ENCODE results near the gene ITPR1. TPM values are rescaled to one million over a fixed set of nuclear protein-coding genes. Genes with fewer than 3 reads are reported as not detected.

ITPR1 gene
- total RNA-seq, 1 donor from 2014 or later, result 16.3 TPM

DNA sequence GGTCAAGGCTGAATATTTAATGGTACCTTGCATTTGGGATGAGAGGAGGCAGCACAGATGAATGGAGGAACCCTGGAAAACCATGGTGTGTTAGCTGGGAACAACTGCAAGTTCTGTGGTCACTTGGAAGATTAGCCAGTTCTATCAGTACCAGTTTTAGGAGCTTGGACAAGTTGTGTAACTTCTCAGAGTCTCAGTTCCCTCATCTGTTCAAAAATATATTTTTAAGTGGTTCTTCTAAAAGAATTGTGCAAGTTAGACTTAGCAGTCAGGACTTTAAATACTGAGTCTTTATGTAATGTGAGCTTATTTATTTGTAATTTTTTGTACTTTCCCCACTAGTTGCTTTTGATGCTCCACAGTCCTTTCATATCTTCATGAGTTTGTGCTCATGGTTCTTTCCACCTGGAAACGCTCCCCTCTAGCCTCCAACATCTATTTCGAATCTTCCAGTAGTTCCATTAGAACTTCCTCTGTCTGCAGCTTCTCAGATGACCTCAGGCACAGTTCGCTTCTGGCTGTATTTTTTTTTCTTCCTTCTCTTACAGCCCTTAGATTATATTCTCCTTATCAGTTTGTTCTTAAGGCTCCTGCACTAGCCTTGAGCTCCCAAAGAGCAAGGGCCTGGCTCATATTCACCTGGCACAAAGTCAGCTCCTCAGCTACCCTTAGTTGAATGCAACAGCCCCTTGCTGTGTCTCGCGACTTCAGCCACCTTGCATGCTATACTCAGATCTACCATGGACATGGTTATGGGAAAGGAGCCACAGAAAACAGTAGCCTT, 27.1 kb downstream of the ITPR1 start:
- no peak overlapping the region for H3K4me3 ChIP-seq (ENCODE audit: low read depth, low read length)
- FAIRE-seq (no peak), DNase-seq (ENCODE audit: low read depth) (no peak)
- no peaks in the 10 kb centered on the region for H3K27me3 ChIP-seq (ENCODE audit: control insufficient read depth, insufficient read depth, low read length)
- TF ChIP-seq, protein P1, sequence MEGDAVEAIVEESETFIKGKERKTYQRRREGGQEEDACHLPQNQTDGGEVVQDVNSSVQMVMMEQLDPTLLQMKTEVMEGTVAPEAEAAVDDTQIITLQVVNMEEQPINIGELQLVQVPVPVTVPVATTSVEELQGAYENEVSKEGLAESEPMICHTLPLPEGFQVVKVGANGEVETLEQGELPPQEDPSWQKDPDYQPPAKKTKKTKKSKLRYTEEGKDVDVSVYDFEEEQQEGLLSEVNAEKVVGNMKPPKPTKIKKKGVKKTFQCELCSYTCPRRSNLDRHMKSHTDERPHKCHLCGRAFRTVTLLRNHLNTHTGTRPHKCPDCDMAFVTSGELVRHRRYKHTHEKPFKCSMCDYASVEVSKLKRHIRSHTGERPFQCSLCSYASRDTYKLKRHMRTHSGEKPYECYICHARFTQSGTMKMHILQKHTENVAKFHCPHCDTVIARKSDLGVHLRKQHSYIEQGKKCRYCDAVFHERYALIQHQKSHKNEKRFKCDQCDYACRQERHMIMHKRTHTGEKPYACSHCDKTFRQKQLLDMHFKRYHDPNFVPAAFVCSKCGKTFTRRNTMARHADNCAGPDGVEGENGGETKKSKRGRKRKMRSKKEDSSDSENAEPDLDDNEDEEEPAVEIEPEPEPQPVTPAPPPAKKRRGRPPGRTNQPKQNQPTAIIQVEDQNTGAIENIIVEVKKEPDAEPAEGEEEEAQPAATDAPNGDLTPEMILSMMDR (IDR thresholded peaks at IDR 0.05; ENCODE audit: insufficient read depth, low read length, severe bottlenecking), result no peak
- H3K36me3 ChIP-seq (ENCODE audit: control insufficient read depth, insufficient read depth, low read length), result no peaks in the 10 kb centered on the region

DNA sequence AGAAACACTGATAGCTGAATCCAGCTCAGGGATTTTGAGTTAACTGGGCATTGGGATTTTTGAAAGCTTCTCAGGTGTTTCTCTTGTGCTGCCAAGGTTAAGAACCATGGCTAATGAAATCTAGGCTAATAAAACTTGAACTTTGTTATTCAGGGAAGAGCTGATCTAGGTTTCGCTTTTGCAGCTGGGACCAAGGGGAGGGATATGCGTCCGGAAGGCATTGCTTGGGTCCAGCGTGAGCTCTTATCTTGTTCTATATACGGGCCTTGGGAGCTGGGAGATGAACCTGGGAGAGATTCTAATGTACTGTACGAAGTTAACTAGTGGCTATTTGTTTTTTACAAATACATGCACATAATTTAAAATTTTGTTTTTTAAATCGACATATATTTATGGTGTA, 29.8 kb downstream of the ITPR1 start:
- no peak overlapping the region for H3K4me3 ChIP-seq (ENCODE audit: low read depth, low read length)
- TF ChIP-seq, protein P1 (IDR thresholded peaks at IDR 0.05; ENCODE audit: insufficient read depth, low read length, severe bottlenecking), result no peak
- FAIRE-seq (no peak), DNase-seq (ENCODE audit: low read depth) (no peak)
- H3K36me3 ChIP-seq (ENCODE audit: control insufficient read depth, insufficient read depth, low read length), result no peaks in the 10 kb centered on the region
- no peaks in the 10 kb centered on the region for H3K27me3 ChIP-seq (ENCODE audit: control insufficient read depth, insufficient read depth, low read length)

GRCh38 chr3:4523710-4524698, 30.9 kb downstream of the ITPR1 start:
- TF ChIP-seq, protein P1 (IDR thresholded peaks at IDR 0.05; ENCODE audit: insufficient read depth, low read length, severe bottlenecking), result no peak
- peak; percentile 81 for DNase-seq (ENCODE audit: low read depth)
- no peaks in the 10 kb centered on the region for H3K36me3 ChIP-seq (ENCODE audit: control insufficient read depth, insufficient read depth, low read length)
- H3K27me3 ChIP-seq (ENCODE audit: control insufficient read depth, insufficient read depth, low read length), result no peaks in the 10 kb centered on the region
- no peak for FAIRE-seq
- H3K4me3 ChIP-seq (ENCODE audit: low read depth, low read length), result no peak overlapping the region

DNA sequence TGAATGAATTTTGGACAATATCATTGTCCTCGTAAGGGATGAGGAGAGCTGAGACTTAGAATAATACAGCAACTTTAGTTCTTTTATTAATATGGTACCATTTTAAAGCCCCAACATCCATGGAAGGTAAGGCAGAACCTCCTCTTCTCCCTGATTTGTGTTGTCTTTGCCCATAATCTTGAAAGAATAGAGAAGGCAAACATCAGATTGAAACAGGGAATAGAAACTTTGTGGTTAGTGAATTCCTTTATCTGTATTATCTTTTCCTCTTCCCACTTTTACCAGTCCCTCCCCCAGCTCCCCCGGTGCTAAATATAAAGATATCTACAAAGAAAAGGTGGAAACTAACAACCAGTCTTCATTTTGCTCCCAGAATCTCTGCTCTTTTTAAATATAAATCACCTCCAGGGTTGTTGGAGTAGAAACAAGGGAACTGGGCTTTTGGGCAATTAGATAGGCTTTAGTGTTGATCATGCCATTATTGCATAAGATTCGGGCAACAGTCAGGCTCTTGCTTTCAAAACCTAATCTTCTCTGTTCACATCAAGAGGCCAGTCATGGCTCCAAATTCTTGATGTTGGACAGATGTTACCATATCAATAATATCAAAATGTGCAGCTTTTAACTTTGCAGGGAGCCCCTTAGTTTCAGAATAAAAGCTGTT, 32.5 kb downstream of the ITPR1 start:
- FAIRE-seq (no peak), DNase-seq (ENCODE audit: low read depth) (no peak)
- TF ChIP-seq, protein P1 (IDR thresholded peaks at IDR 0.05; ENCODE audit: insufficient read depth, low read length, severe bottlenecking), result no peak
- H3K27me3 ChIP-seq (ENCODE audit: control insufficient read depth, insufficient read depth, low read length), result no peaks in the 10 kb centered on the region
- H3K4me3 ChIP-seq (ENCODE audit: low read depth, low read length), result no peak overlapping the region
- no peaks in the 10 kb centered on the region for H3K36me3 ChIP-seq (ENCODE audit: control insufficient read depth, insufficient read depth, low read length)

DNA sequence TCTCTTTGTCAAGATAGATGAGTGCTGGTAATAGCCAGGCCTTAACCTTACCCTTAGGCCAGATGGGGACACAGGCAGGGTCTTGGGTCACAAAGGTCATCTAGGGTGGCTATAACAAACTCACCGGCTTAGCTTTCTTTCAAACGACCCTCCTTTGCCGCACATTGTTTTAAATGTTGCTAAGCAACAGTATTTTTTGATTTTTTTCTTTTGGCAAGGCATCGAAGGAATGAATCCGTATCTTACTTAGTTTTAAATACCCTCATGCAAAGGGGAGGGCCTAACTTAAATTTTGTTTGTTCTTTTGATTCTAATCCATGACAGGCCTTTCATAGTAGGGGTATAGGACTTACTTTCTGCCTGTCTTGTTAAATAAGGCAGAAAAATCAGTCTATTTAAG, 35.2 kb downstream of the ITPR1 start:
- Histone ChIP-seq H3K27me3 (ENCODE audit: control insufficient read depth, insufficient read depth, low read length) (no peaks in the 10 kb centered on the region), H3K4me3 (ENCODE audit: low read depth, low read length) (no peak overlapping the region), H3K36me3 (ENCODE audit: control insufficient read depth, insufficient read depth, low read length) (no peaks in the 10 kb centered on the region)
- no peak for DNase-seq (ENCODE audit: low read depth)
- TF ChIP-seq, protein P1 (IDR thresholded peaks at IDR 0.05; ENCODE audit: insufficient read depth, low read length, severe bottlenecking), result no peak
- FAIRE-seq, result no peak

Data from bronchial epithelial cell (primary cell).